GM19043 (cell line): ENCODE data around the gene GSG1.

Experiments
- ATAC-seq: cut with Tn5 transposase; IDR thresholded peaks from one replicate; pipeline ENCODE4 v1.9.1; 2021; ENCODE audit warnings: low read depth; ENCODE audit not compliant: unreplicated experiment

The GSG1 gene

DNA sequence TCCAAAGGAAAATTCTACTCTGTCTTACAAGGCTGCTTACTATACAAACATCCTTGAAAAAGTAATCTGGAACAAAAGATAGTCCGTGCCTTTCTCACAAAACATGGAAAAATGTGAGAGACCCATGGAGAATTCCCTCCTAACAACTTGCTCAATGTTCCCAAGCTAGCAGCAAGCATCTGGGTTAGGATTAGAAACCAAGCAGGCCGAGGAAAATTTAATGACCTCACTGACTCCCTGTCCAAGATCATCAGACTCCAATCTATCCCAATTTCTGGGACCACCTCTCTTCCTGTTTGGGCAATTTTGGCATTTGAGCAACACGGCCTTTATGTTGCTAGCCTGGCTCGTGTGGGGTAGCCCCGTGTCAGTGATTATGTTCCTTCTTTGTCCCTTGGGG, 18.1 kb upstream of the GSG1 start:
- no peak for ATAC-seq

GRCh38 chr12:13120413-13120812, 16.9 kb upstream of the GSG1 start:
- ATAC-seq: no peak

GRCh38 chr12:13119826-13120225, 16.4 kb upstream of the GSG1 start:
- ATAC-seq: no peak

- no peak for ATAC-seq
Measured at GRCh38 chr12:13117029-13117428, 13.6 kb upstream of the GSG1 start.

GRCh38 chr12:13116259-13116658, 12.8 kb upstream of the GSG1 start:
- ATAC-seq: no peak

- no peak for ATAC-seq
Measured at GRCh38 chr12:13114251-13115052, 11.0 kb upstream of the GSG1 start.

DNA sequence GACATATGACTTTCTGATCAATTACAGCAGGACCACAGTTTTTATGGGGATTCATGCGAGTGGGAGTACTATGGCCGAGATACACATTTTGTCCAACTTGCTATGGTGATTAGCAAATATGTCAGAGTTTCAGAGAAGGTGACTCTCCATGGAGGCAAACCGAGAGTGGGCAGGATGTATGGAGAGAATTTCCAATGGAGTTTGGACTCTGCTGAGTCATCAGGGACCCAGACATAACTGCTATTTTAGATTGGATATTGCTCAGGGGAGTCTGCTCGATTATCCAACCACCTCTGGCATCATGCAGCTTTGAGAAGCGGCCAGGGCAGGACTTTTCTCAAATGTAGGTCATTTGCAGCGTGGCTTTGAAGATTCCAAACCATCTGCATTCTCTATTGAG, 9.5 kb upstream of the GSG1 start:
- no peak for ATAC-seq

- ATAC-seq: no peak
Measured at GRCh38 chr12:13106666-13107065, 3.2 kb upstream of the GSG1 start.

- ATAC-seq: no peak
Measured at GRCh38 chr12:13105781-13106180, 2.3 kb upstream of the GSG1 start.

- no peak for ATAC-seq
Measured at GRCh38 chr12:13104409-13104808, 942 bp upstream of the GSG1 start.

DNA sequence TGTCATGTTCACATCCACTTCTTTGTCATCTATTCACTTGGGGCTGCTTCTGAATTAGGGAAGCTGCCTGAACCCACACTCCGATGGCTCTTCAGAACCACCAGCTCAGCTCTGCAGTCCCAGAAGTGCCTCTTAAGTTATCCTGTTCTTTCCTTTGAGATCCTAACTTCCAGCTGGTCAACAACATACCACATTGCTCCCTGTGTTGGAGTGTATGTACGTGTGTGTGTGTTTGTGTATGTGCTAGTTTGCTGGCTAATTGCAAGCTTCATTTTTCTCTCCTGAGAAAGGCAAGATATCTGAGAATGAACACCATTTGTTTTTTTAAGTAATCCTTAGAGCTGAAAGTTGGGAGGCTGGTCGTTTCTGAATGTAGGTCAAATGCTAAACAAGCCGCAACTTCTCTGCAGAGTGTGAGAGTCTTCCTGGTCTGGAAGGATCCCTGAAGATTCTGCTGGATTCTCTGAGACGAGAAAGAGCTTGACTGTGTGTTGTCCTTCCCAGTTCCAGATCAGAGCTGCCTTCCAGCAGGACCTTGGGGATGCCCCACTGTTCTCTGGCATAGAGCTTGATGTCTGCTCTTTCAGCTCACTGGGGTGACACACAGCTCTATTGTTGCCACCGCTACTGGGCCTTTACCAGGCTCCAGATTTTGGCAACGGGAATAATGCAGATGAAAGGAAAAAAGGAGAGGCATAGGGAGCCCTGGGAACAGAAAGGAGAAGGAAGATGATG, 839 bp downstream of the GSG1 start:
- ATAC-seq: no peak

- no peak for ATAC-seq
Measured at GRCh38 chr12:13101821-13102375, 1.6 kb downstream of the GSG1 start.

DNA sequence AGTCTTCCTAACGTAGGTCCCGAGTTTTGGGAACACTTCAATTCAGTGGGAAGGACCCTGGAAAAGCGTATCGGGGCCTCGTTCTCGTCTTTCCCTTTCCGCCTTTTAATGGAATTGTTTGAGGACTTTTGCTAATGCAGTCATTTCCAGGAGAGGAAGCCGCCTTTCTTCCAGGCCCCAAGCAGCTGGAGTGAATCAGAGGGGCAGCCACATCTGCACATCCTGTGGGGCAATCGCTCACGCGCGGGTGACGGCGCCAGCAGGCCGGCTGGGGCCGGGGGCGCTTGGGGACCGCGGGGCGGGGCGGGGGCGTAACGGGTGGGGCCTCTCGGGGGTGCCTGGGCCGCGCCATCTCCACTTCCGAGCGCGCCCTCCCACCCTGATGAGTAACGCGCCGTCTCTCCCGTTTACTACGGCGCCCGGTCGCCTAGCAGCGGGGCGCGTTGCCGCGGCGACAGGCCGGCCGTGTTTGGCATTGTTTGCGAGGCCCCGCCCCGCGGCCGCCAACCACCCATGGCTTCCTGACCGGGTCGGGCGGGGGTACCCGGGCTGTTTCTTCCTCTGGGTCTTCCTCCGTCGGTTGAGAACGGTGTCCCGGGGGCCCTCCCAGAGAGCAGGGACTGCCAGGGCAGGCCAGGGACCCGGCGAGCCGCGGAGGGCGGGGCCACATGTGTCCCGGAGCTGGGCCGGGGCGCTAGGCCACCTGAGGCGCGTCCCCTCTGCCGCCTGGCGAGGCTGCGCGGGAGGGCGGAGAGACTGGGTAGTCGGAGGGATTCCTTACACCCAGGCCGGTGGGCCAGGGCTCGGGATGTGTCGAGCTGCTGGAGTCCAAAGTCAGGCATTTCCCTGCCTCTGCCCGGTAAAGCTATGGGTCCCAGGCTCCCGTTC, 2.3 kb downstream of the GSG1 start:
- peak; percentile 78 for ATAC-seq

GRCh38 chr12:13100605-13100881, 2.9 kb downstream of the GSG1 start:
- ATAC-seq: no peak

GRCh38 chr12:13099844-13100604, 3.4 kb downstream of the GSG1 start:
- no peak for ATAC-seq

DNA sequence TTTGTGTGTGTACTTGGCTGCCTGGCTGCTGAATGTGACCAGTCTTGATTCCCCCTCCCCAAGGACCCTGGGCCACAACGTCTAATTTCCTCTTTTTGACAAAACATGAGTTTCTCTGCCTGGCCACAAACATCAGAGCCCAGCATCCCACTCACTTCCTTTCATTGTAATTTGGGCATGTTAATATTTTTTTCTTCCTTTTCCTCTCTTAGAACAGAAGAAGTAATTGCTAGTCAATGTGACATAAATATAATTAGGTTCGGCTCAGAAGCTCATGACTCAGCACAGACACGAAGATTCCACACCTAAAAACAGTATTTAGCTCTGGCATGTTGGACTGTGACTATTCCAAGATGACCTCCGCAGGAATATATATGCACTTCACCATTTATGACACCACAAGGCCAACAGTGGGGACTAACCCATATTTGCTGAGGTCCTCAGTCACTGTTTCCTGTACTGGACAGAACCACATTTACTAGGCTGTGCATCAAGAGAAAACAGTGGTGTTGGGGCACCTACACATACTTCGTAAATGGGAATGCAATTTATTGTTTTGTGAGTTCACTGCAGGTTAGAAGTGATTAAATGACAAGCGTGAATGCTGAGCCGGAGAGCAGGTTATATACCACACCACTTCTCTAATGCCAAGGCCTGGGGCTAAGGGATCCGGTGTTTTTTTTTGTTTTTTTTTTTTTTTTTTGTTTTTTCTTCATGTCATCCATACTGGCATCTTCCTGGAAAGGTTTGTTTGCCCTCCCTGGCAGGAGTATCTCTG, 4.2 kb downstream of the GSG1 start:
- ATAC-seq: no peak

DNA sequence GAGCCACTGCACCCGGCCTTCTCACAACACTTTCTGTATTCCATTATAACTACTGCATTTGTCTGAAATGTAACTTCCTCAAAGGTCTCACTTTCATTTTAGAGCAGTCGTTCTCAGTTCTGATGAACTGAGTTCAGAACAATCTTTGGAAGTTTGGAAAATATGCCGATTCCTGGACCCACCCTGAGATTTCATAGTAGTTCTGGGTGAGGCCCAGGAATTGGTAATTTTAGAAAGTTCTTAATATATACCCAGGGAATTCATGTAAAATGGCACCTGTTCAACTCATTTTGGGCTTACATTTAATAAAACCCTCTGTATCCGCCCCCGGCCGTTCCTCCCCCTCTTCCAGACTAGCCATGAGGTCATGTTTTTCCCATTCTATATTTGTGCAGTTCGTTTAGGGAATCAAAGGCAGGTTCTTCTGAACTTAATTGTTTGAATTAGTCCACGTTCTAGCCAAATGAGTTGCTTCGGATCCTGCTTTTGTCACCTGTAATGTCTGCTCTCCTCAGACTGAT, 5.9 kb downstream of the GSG1 start:
- no peak for ATAC-seq

GRCh38 chr12:13095266-13095995, 8.0 kb downstream of the GSG1 start:
- no peak for ATAC-seq

DNA sequence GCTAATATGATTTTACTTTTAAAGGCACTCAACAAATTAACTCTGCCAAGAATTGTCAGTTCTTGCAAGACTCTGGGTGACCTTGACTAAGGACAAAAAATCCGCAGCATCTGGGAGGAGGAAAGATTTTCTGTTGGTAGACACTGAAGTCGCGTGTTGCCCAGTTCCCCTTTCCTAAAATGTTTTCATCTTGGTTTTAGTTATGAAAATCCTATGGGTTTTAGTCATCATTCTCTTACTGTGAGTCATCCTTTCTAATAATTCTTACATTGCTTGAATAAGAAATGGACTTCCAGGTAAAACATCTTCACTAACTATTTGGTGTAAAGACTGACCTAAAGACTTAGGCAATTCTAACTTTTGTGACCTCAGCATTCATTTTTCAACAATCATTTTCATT, 9.1 kb downstream of the GSG1 start:
- ATAC-seq: no peak
